Motor neuron (in vitro differentiated cells): ENCODE results near the gene FAM180A. TPM values are rescaled to one million over a fixed set of nuclear protein-coding genes. Genes with fewer than 3 reads are reported as not detected.
"Not testable (repeated sequence)": the region's sequence is repeated elsewhere in the genome, so short reads cannot be mapped to it uniquely, and the experiment has no call there.

Experiments used
- ATAC-seq, 8 experiments: fragments of 200-7000 bp; cut with Tn5 transposase; replicated peaks in 6 of 8; 2 replicates each; pipeline ENCODE4 v1.8.0; 2021; ENCODE audit warnings: mild to moderate bottlenecking in 8 of 8, moderate library complexity in 8 of 8
- H3K27ac ChIP-seq, 2 donors: fragments of 250-450 bp; sonication (Bioruptor Pico); 2 replicates each; pipeline ENCODE4 v1.9.0; 2021; ENCODE audit warnings: antibody characterized with exemption in 2 of 2, mild to moderate bottlenecking in 2 of 2, moderate library complexity in 1 of 2
- H3K4me1 ChIP-seq, 2 donors: fragments of 250-450 bp; sonication (Bioruptor Pico); replicated peaks in 1 of 2; 2 replicates each; pipeline ENCODE4 v1.6.1; 2021; ENCODE audit warnings: antibody characterized with exemption in 2 of 2, mild to moderate bottlenecking in 2 of 2, moderate library complexity in 1 of 2
- H3K4me3 ChIP-seq, 5 donors: fragments of 250-450 bp; sonication (Bioruptor Pico); 2 replicates each; pipeline ENCODE4 v1.9.0; 2021; ENCODE audit warnings: antibody characterized with exemption in 5 of 5, mild to moderate bottlenecking in 5 of 5, moderate library complexity in 4 of 5
- WGBS, 10 experiments: fragments of 450-650 bp; shearing (Covaris generic); methylation state at CpG; one replicate each; pipeline ENCODE4 v1.0.0; 2022; 5-methylcytosine and 5-hydroxymethylcytosine counted together
- in situ Hi-C, 9 experiments: fragments of 400-800 bp; cut with MboI; loops; one replicate each; pipeline ENCODE4 v1.15.0; 2021; ENCODE audit warnings: low sequenced_read_pairs in 9 of 9, low pct_unique_long_range_greater_than_20kb in 2 of 9; ENCODE audit not compliant: unreplicated experiment in 9 of 9
- total RNA-seq, 8 experiments: library from RNA; unstranded; fragments of 300-600 nt; gene quantifications; 2 replicates each; pipeline versions ENCODE4 v1.2.3 to v1.2.4, GENCODE V29; 2022

FAM180A gene
- total RNA-seq, 8 experiments from 2014 or later, result 0.13 to 11.3 (median 0.30) TPM; not detected in 4

DNA sequence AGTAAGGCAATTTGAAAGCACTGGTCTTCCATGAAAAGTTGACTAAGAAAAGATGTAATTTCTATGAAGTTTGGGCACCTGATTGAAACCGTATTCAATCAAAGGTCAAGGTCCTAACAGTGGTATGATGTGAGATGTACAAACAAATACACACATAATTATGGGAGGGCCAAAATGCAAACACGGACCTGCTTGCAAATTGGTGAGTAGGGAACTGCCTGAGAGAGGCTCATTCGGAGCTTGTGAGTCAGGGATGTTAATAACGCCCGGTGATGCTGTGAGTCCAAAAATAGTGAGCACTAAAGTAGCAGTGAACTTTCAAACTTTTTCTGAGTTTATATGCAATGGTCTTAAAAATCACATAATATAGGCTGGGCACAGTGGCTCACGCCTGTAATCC, 34.2 kb upstream of the FAM180A start:
- Histone ChIP-seq H3K4me3 (no peak overlapping the region), H3K27ac (no peak overlapping the region), H3K4me1 (no peaks in the 10 kb centered on the region)
- WGBS, 10 experiments, result 0 to 100% (median 86%) methylated on average over 3 to 6 of the region's 6 CpGs; no CpG with 5 or more reads in 2 of the 10 experiments
- ATAC-seq, result peak in 3 of 8 experiments; percentile 81 to 99 (median 99)
- in situ Hi-C loops, result no loop called here

DNA sequence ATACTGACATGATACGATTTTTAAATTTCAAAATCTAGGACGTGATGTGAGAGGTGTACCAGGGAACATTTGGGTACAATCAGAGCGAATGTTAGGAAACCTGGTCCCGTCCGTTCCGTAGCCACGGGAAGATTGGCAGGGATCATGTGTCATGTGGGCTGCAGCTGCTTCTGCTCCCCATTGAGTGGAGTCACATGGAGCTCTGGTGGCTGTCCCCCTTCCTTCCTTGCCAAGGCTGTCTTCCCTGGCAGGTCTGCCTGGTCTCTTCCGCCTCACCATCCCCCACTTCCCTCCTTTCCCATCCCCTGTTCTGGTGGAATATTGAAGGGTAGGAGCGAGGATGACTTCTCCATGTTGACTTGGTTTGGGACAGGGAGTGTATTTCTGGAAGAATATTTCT, 33.8 kb upstream of the FAM180A start:
- WGBS, 10 experiments, result 17 to 100% (median 73%) methylated on average over 1 to 7 of the region's 9 CpGs; no CpG with 5 or more reads in 2 of the 10 experiments
- in situ Hi-C loops, result no loop called here
- no peak overlapping the region for H3K27ac ChIP-seq
- ATAC-seq, result peak in 2 of 8 experiments; percentile 10 to 31
- no peaks in the 10 kb centered on the region for H3K4me1 ChIP-seq
- H3K4me3 ChIP-seq, result no peak overlapping the region

DNA sequence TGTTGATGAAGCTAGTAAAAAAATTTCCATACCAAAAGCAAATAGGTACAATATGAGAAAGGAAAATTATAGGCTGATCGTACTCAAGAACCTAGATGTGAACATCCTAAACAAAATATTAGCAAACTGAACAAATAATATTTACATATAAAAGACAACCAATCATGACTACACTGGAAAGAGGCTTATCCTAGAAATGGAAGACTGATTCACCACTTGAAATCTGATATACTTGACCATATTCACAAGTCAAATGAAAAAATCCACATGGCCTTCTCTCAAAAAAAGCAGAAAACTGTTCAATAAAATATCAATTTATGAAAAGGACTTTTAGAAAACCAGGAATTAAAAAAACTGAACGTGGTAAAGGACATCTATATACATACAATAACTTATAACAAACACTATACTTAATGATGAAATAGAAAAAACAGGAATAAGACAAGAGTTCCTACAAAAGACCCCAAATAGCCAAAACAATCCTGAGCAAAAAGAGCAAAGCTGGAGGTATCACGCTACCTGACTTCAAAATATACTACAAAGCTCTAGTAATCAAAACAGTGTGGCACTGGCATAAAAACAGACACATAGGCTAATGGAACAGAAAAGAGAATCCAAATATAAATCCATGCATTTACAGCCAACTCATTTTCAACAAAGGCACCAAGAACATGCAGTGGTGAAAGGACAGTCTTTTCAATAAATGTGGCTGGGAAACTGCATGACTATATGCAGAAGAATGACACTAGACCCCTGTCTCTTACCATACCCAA, 29.2 kb upstream of the FAM180A start:
- Histone ChIP-seq H3K4me1 (peaks cover 0 to 4% of the 10 kb centered on the region in 2 donors), H3K27ac (no peak overlapping the region), H3K4me3 (no peak overlapping the region)
- in situ Hi-C loops, result no loop called here
- no peak for ATAC-seq
- WGBS, 10 experiments, result 59 to 88% (median 77%) methylated on average over 2 to 3 of the region's 3 CpGs

DNA sequence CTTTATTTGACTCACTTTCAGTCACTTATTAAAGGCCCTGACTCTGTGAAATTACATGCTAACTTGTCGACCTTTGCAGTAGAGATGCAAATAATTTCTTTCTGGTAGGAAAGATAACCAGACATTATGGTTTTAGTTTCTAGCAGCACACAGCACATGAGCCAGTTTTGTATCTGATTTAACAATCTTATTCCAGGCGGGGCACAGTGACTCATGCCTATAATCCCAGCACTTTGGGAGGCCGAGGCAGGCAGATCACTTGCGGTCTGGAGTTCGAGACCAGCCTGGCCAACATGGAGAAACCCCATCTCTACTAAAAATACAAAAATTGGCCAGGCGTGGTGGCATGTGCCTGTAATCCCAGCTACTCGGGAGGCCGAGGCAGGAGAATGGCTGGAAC, 27.3 kb upstream of the FAM180A start:
- in situ Hi-C loops, H3K4me1 ChIP-seq, H3K4me3 ChIP-seq, ATAC-seq, H3K27ac ChIP-seq: not testable (repeated sequence)
- WGBS, 10 experiments, result 40 to 96% (median 88%) methylated on average over 1 to 8 of the region's 8 CpGs; no CpG with 5 or more reads in 1 of the 10 experiments

DNA sequence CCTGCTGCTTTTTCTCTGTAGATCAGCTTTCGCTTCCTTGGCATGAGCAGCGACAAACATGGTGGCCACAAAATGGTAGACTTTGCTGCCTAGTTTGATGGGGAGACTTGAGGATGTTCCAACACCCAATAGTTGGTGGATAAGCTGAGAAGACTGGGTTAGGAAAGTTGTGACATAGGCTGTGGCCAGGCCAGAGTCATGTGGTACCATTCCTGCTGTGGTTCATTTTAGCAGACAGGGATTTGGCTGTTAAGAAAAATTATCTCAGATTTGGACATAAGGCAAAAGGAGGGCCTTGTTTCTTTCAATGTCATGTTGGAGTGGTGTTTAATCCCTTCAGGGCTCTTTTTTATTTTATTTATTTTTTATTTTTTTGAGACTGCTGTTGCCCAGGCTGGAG, 26.6 kb upstream of the FAM180A start:
- no peak overlapping the region for H3K27ac ChIP-seq
- 83 to 100% (median 96%) methylated on average over 1 to 2 of the region's 2 CpGs; no CpG with 5 or more reads in 2 of the 10 experiments for WGBS, 10 experiments
- no peak for ATAC-seq
- in situ Hi-C loops, result no loop called here
- no peak overlapping the region for H3K4me3 ChIP-seq
- peaks cover 0 to 4% of the 10 kb centered on the region in 2 donors for H3K4me1 ChIP-seq

DNA sequence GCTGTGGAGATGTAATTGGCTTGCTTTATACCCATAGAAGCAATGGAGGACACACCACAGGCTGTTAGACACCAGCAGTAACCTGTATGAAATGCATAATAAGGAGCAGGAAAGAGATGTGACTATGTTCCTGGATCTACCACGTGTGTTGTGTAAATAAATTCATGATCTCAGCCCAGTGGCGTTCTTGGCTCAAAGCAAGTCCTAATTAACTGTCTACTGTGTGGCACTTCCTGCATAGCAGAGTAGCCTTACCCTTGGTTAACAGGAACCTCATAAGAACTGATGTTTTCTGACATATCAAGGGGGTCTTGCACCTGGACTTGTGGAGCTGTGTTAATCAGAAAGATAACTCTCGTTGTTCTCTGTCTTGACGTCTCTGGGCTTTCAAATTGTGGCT, 25.7 kb upstream of the FAM180A start:
- Histone ChIP-seq H3K4me3 (no peak overlapping the region), H3K4me1 (peaks cover 0 to 4% of the 10 kb centered on the region in 2 donors), H3K27ac (no peak overlapping the region)
- in situ Hi-C loops, result no loop called here
- 5 to 100% (median 61%) methylated on average over 1 to 3 of the region's 4 CpGs; no CpG with 5 or more reads in 2 of the 10 experiments for WGBS, 10 experiments
- peak; percentile 23 to 93 (median 64) for ATAC-seq

DNA sequence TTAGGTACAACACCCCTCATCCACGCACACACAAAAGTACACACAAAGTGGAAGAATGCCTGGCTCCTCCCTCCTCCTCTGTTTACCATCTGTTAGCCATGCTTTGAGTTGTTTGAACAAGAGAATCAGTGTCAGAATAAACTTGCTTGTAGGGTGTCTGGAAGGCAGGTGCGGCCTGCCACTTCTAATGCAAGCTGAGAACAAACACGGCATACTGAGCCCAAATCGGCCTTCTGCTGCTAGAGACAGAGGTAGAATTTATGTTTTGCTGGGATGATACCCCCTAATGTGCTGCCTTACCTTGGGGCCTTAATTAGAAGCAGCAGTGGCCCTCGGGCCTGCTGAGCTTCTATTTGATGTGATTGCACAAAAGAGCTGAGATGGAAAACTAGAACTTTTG, 24.9 kb upstream of the FAM180A start:
- H3K4me3 ChIP-seq, result no peak overlapping the region
- in situ Hi-C loops, result no loop called here
- WGBS, 10 experiments, result 0 to 100% (median 30%) methylated on average over 1 to 4 of the region's 5 CpGs; no CpG with 5 or more reads in 1 of the 10 experiments
- H3K4me1 ChIP-seq, result peaks cover 0 to 4% of the 10 kb centered on the region in 2 donors
- H3K27ac ChIP-seq, result no peak overlapping the region
- peak in 3 of 8 experiments; percentile 16 to 62 (median 44) for ATAC-seq

DNA sequence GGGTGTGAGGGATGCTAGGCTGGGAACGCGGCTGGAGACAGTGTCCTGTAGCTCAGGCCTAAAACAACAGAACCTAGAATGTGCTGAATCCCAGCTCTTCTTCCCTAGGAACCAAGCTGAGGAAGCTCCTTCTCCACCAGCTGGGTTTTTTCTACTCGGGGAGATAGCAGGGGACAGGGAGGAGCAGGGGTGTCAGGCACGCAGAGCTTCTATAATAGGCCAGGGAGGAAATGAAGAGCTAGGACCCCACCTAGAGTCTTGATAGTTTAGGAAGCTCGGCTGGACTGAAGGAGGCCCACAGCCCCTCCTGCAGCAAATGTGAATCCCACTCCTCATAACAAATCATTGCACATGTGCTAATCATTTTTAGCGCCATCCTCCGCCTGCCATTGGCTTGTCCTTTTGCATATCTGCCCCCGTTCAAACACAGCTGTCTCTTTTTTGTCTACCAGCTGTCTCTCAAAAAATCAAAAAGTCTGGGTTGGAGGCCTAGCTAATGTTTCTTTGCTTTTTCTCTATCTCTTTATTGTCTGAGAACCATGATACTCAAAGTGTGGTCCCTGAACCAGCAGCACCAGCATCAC, 24.1 kb upstream of the FAM180A start:
- peaks cover 0 to 4% of the 10 kb centered on the region in 2 donors for H3K4me1 ChIP-seq
- no peak overlapping the region for H3K4me3 ChIP-seq
- H3K27ac ChIP-seq, result no peak overlapping the region
- 60 to 100% (median 82%) methylated on average over 1 to 3 of the region's 8 CpGs; no CpG with 5 or more reads in 4 of the 10 experiments for WGBS, 10 experiments
- in situ Hi-C loops, result no loop called here
- no peak for ATAC-seq

DNA sequence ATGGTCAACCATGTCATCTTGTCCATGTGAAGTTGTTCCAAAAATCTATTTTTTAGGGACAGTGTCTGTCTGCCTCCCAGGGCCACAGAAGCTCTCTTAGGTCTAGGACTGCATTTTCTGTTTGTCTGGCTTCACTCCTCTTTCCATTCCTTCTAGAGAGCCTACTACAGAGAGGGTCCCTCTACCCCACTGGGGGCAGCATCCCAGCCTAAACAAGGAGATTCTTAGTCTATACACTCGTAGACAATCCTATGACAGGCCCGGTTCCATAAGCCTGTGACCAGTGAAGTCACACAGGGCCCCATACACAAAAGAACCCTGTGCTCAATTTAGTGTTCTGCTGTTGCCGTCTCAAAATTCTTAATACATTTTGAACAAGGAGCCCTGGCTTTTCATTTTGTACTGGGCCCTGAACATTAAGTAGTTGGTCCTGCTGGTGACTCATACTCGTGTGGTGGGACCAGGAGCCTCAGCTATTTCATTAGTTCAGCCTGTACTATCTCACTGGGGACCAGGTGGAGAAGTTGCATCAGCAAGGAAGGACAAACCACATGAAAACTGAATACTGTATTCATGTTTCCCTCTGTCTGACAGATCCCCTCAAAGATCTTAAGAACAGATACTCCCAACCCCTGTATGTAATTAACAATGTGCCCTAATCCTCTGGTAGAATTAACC, 23.5 kb upstream of the FAM180A start:
- no peak overlapping the region for H3K4me3 ChIP-seq
- WGBS, 10 experiments, result 25 to 100% (median 62%) methylated on average over 1 to 4 of the region's 4 CpGs; no CpG with 5 or more reads in 2 of the 10 experiments
- in situ Hi-C loops, result no loop called here

DNA sequence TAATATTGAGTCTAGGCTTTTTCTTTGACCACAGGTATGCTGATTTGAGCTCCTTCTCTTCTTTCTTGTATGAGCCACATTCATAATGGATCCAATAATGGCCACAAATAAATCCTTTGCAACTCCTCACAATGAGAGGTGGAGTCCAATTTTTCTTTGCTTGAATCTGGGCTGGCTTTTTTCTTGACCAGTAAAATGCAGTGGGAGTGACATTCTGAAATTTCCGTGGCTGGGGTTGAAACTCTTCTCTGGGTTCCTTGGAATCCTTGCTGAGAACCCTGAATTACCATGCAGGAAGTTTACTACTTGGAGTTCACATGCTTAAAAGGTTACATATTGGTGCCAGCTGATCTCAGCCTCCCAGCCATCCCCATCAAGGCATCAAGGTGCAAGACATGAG, 22.4 kb upstream of the FAM180A start:
- in situ Hi-C loops, result no loop called here
- WGBS, 10 experiments, result 50 to 100% (median 80%) methylated on average over 1 of the region's 1 CpG; no CpG with 5 or more reads in 3 of the 10 experiments
- no peak for ATAC-seq

More for the DNA sequence above, 23.5 kb upstream of the FAM180A start:
- peak in 3 of 8 experiments; percentile 25 to 59 (median 45) for ATAC-seq
- peaks cover 0 to 4% of the 10 kb centered on the region in 2 donors for H3K4me1 ChIP-seq
- H3K27ac ChIP-seq, result no peak overlapping the region

DNA sequence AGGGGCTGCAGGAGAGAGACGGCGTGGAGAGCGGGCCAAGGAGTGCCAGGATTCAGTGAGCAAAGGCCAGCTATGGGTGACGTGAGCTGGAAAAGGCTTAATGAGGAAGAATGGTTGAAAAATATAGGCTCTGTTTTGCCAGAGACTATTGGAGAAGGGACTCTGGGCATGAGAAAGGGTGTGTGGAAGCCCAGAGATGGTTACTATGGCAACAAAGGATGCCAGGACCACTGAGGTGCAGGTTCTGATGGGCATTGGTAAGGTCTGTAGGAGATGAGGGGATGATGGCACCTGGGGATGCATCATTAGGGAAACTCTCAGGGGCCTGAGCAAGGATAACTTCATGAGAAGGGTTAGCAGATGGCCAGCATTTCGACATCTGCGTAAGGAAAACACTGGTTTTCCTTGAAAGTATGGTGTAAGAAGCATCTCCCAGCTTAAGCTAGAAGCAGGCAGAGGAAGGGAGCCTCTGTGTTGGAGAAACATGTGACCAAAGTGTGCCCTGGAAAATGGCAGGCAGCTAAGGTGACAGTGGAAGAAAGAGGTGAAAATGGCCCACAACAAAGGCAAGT, 21.6 kb upstream of the FAM180A start:
- Histone ChIP-seq H3K27ac (no peak overlapping the region), H3K4me3 (no peak overlapping the region), H3K4me1 (peaks cover 0 to 4% of the 10 kb centered on the region in 2 donors)
- in situ Hi-C loops, result no loop called here
- 20 to 100% (median 92%) methylated on average over 1 to 6 of the region's 6 CpGs; no CpG with 5 or more reads in 4 of the 10 experiments for WGBS, 10 experiments
- no peak for ATAC-seq

More for the DNA sequence above, 22.4 kb upstream of the FAM180A start:
- no peak overlapping the region for H3K27ac ChIP-seq
- peaks cover 0 to 4% of the 10 kb centered on the region in 2 donors for H3K4me1 ChIP-seq
- no peak overlapping the region for H3K4me3 ChIP-seq

DNA sequence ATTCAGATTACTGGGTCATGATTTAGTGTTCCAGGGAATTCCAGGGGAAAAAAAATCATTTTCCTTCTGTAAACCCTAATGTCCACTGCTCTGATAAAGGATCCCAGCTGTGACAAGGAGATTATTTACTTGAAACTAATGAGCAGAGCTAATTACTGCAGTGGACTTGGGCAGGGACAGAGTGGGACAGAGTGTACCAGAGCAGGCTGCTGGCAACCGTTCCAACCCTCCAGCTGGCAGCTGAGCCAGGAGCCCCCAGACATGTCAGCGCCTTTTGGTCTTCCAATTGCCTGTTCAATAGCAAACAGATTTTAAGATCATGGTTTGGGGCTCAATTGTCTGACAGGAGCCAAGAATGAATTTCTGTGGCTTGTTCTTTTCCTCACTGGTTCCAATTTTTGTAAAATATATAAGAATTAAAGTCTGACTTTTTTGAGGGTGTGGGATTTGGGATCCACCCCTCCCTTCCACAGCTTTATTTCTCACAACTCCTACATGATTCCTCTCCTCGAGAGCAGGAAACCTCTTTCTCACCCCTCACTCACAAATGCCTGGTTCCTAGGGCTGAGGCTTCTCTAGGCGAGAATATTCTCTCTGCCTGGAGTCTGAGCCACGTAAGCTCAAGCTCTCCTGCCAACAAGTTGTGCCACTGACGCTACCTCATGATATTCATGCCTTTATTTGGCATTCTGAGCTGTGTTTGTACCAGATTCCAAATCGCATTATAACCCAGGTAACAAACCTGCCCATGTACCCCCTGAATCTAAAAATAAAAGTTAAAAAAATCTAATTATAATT, 20.6 kb upstream of the FAM180A start:
- no peak overlapping the region for H3K27ac ChIP-seq
- ATAC-seq, result peak in 1 of 8 experiments; percentile 48
- in situ Hi-C loops, result no loop called here
- WGBS, 10 experiments, result 22 to 100% (median 74%) methylated on average over 1 to 5 of the region's 7 CpGs
- H3K4me1 ChIP-seq, result peaks cover 0 to 4% of the 10 kb centered on the region in 2 donors
- H3K4me3 ChIP-seq, result no peak overlapping the region
